NCI-H2029 (cell line): Measurements from ENCODE around the gene ARPC1A.
"Not testable (repeated sequence)": the region's sequence is repeated elsewhere in the genome, so short reads cannot be mapped to it uniquely, and the experiment has no call there.

Experiments
- DNase-seq: peaks from one replicate; lab custom pipeline; 2025; lab: John Stamatoyannopoulos, UW

ARPC1A gene

DNA sequence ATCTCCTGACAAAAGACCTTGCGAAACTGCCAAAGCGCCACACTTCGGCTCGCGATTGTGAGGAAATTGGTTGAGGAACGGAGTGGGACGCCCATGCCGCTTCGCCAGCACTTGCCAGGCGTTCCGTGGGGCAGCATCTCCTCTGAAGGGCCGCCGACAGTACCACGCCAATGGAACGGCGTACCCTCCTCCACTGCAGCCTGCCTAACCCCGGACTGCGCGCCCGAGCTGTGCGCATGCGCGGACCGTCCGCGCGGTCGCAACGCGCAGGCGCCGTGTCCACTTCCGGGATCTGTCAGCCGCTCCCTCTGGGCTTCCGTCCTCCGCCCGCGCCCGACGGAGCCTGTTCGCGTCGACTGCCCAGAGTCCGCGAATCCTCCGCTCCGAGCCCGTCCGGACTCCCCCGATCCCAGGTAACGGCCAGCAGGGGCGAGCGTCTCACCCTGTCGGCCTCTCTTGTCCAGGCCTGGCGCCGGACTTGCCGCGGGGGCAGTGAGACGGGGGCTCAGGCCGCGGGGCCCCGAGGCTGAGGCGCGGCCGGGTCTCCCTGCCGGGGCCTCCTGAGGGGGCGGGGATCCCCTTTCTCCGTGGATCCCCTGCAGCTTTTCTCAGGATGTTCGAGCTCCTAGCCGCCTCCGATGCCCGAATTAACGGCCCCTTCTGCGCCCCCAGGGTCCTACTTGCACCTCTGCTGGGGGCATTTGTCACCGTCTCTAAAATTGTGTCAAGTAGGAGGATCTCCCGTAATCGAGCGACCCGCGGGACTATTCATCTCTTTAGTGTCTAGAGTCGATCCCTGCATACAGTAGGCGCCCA lies at the start of gene ARPC1A:
TSS of gene ARPC1A (plus strand) at position 307 of the 816 bp plus-strand sequence. CDS start 7,456 bp downstream, outside the sequence.
- DNase-seq, result peak; percentile 91

DNA sequence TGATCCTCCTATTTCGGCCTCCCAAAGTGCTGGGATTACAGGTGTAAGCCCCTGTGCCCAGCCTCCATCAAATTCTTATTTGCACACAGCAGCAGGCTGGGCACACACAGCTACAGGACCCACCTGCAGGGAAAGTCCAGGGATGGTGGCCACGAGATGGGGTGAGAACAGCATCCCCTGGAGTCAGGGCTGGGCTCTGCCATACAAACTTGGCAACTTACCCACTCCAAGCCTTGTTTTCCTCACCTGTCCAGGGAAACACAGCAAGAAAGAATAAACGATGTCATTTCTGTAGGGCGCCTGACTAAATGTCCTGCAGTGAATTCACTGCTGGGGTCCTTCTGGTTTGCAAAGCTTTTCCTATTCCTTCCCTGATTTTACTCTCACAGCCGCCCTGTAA lies 47.5 kb upstream of the ARPC1A start:
- no peak for DNase-seq

- not testable (repeated sequence) for DNase-seq
Observed at GRCh38 chr7:99284165-99284564, 41.5 kb upstream of the ARPC1A start.

GRCh38 chr7:99287779-99288534 lies 37.7 kb upstream of the ARPC1A start:
- DNase-seq, result no peak

- no peak for DNase-seq
Observed at GRCh38 chr7:99289185-99289584, 36.5 kb upstream of the ARPC1A start.

- not testable (repeated sequence) for DNase-seq
Observed at GRCh38 chr7:99290148-99290547, 35.5 kb upstream of the ARPC1A start.

- DNase-seq, result peak; percentile 21
Observed at GRCh38 chr7:99290980-99291607, 34.6 kb upstream of the ARPC1A start.

GRCh38 chr7:99292127-99292526 lies 33.6 kb upstream of the ARPC1A start:
- no peak for DNase-seq

DNA sequence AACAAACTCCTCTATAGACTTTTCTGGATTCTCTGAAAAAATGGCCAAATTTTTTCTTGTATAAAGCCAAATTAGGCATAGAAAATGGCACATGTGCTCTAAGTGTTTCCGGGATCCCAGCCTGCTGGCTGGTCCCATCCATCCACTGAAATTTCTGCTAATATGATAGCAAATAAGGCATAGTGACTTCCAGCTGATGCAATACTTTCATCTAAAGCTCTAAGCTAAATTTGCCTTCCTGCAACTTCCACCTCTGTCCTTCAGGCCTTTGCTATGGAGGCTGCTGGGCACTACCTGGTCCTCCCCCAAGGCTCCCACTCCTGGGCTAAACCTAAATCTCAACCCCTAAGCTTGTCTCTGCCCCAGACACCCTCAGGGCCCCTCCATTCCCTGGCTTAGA lies 32.5 kb upstream of the ARPC1A start:
- DNase-seq, result no peak

DNA sequence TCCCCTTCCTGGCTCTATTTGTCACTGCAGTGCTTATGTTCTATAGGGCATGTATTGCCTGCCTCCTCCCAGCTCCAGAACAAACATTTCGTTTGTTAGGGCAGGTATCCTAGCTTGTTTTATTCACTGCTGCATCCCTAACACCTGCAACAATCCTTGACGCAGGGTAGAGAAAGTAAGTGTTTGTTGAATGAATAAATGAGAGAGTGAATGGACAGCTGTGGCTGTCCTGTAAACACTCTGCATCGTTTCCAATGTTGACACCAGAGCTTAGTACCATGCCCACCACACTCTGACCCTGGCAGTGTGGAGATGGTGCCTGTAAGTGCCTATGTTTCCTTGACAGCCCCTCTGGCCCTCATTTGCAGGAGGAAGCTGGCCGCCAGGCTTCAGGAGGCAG lies 32.0 kb upstream of the ARPC1A start:
- peak; percentile 24 for DNase-seq

- no peak for DNase-seq
Observed at GRCh38 chr7:99296471-99296870, 29.2 kb upstream of the ARPC1A start.

DNA sequence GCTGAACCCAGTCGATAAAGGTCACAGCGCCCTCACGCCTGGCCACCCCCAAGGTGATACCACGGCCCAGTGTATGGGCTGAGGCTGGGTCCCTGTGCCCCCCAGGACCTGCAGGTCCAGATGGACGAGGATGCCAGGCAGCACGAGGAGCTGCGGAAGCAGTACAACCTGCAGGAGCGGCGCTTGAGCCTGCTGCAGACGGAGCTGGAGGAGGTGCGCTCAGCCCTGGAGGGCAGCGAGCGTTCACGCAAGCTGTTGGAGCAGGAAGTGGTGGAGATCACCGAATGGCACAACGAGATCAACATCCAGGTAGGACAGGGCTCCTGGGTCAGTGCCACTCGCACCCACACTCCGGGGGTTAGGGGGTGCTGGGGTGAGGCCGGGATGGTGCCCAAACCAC lies 24.2 kb upstream of the ARPC1A start:
- no peak for DNase-seq

- DNase-seq, result no peak
Observed at GRCh38 chr7:99305473-99306260, 20.0 kb upstream of the ARPC1A start.

GRCh38 chr7:99308461-99309074 lies 17.1 kb upstream of the ARPC1A start:
- no peak for DNase-seq

GRCh38 chr7:99309111-99309510 lies 16.6 kb upstream of the ARPC1A start:
- no peak for DNase-seq

- DNase-seq, result no peak
Observed at GRCh38 chr7:99310004-99310403, 15.7 kb upstream of the ARPC1A start.

DNA sequence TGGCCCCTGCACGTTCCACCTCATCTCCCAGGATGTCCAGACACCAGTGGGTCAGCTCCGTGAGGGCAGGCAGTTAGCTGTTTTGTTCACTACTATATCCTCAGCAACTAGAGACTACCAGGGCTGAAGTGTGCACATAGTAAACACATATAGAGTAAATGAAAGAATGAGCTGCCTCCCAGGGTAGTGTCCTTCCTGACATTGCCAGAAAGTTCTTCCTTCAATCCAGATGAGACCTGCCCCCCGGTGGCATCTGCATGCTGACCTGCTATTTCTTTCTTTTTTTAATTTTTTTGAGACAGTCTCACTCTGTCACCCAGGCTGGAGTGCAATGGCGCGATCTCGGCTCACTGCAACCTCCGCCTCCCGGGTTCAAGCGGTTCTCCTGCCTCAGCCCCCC lies 14.0 kb upstream of the ARPC1A start:
- no peak for DNase-seq

DNA sequence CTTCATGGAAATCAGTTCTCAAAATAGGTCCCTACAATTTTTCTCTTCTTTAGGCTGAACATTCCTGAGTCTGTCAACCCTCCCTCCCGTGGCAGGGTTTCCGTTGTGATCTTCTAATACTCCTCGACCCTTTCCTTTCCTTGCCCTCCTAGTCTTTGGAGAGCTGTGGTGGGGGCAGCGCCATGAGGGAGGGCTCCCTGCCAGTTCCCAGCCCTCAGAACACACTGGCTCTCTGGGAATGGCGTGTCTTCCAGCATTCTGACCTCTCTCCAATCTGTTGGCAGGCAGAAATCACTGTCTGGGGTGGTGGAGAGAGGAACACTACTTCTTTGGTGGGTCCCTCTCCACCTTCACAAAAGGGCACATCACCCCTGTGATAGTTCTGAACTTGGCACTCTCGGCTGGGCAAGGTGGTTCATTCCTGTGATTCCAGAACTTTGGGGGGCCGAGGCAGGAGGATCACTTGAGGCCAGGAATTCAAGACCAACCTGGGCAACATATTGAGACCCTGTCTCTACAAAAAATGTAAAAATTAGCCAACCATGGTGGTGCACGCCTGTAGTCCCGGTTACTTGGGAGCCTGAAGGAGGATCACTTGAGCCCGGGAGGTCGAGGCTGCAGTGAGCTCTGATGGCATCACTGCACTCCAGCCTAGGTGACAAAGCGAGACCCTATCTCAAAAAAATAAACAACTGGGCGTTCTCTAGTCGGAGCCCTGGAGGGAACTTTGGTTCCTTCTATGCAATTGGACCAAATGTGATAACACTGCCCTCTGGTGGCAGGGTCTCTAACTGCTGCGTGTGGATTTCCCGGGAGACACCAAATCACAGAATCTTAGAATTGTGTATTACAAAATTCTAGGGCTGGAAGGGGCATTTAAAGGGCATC lies 13.1 kb upstream of the ARPC1A start:
- DNase-seq, result peak; percentile 47

- DNase-seq, result no peak
Observed at GRCh38 chr7:99313204-99313573, 12.5 kb upstream of the ARPC1A start.

DNA sequence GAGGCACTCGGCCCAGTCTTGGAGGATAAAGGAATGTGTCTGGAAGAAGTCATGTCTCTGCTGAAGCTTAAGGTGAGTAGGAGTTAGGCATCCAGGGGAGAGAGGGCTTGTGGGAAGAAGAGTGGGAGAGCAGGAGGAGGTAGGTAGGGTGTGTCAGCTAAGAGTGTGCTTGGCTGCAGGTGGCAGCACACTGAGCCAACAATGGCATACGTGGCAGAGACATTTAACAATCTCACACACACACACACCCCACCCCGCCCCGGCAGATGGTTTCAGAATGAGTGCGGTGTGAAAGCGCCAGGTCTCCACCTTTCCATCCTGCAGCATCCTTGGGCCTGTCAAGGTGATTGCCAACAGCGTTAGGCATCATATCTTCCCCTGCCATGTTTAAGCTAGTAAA lies 11.2 kb upstream of the ARPC1A start:
- DNase-seq, result peak; percentile 25

GRCh38 chr7:99320371-99320770 lies 5.3 kb upstream of the ARPC1A start:
- no peak for DNase-seq
